GM12892 (cell line): Measurements from ENCODE around the gene ASCC2.

Source experiments
- DNase-seq: peaks from one replicate; pipeline ENCODE4 v3.0.0; 2011; ENCODE audit not compliant: insufficient read length
- FAIRE-seq: peaks from 2 replicates; lab custom pipeline; 2011; peaks lifted over from hg19 to GRCh38; lab: Jason Lieb, UNC
- POLR2A ChIP-seq: IDR thresholded peaks from 2 replicates; pipeline ENCODE4 v1.6.1; 2011; ENCODE audit warnings: low read depth, low read length, control low read depth
- POLR2AphosphoS5 ChIP-seq: IDR thresholded peaks from 2 replicates; pipeline ENCODE4 v1.6.1; 2011; ENCODE audit warnings: low read depth, low read length, control low read depth
- TAF1 ChIP-seq: IDR thresholded peaks from 2 replicates; pipeline ENCODE4 v1.6.1; 2011; ENCODE audit warnings: low read depth, mild to moderate bottlenecking, control low read depth, low read length, borderline replicate concordance

ASCC2 gene

GRCh38 chr22:29804985-29805384 is 33.1 kb downstream of the ASCC2 start:
- FAIRE-seq (no peak), DNase-seq (no peak)
- no peak for TF ChIP-seq TAF1
- no peak for TF ChIP-seq POLR2A
- TF ChIP-seq POLR2AphosphoS5 = no peak

GRCh38 chr22:29803190-29803589 is 34.9 kb downstream of the ASCC2 start:
- FAIRE-seq (no peak), DNase-seq (no peak)
- TF ChIP-seq POLR2AphosphoS5 (no peak), POLR2A (no peak)

- FAIRE-seq = no peak
- no peak for TF ChIP-seq POLR2A
Observed at GRCh38 chr22:29801796-29802195, 36.3 kb downstream of the ASCC2 start.

GRCh38 chr22:29801153-29801552 is 36.9 kb downstream of the ASCC2 start:
- FAIRE-seq (no peak), DNase-seq (no peak)
- TF ChIP-seq POLR2A = no peak
- TF ChIP-seq TAF1 = no peak
- TF ChIP-seq POLR2AphosphoS5 = no peak

More at GRCh38 chr22:29801796-29802195, 36.3 kb downstream of the ASCC2 start:
- DNase-seq = no peak

GRCh38 chr22:29799217-29799680 is 38.8 kb downstream of the ASCC2 start:
- TF ChIP-seq TAF1 = no peak
- TF ChIP-seq POLR2A = no peak
- no peak for TF ChIP-seq POLR2AphosphoS5
- DNase-seq (no peak), FAIRE-seq (no peak)

- no peak for DNase-seq
- no peak for FAIRE-seq
- no peak for TF ChIP-seq POLR2A
Observed at GRCh38 chr22:29798801-29799200, 39.3 kb downstream of the ASCC2 start.

GRCh38 chr22:29798318-29798717 is 39.8 kb downstream of the ASCC2 start:
- FAIRE-seq (no peak), DNase-seq (no peak)
- TF ChIP-seq POLR2AphosphoS5 (no peak), TAF1 (no peak), POLR2A (no peak)

GRCh38 chr22:29797351-29797750 is 40.7 kb downstream of the ASCC2 start:
- TF ChIP-seq POLR2AphosphoS5 (no peak), TAF1 (no peak), POLR2A (no peak)
- DNase-seq (no peak), FAIRE-seq (no peak)

GRCh38 chr22:29795663-29796062 is 42.4 kb downstream of the ASCC2 start:
- TF ChIP-seq TAF1 = no peak
- TF ChIP-seq POLR2AphosphoS5 = no peak
- TF ChIP-seq POLR2A = no peak
- DNase-seq (no peak), FAIRE-seq (no peak)

- FAIRE-seq = no peak
- TF ChIP-seq POLR2AphosphoS5 (no peak), TAF1 (no peak), POLR2A (no peak)
- no peak for DNase-seq
Observed at GRCh38 chr22:29793396-29793795, 44.7 kb downstream of the ASCC2 start.

GRCh38 chr22:29790061-29790460 is 48.0 kb downstream of the ASCC2 start:
- TF ChIP-seq TAF1 = no peak
- TF ChIP-seq POLR2AphosphoS5 = no peak
- no peak for TF ChIP-seq POLR2A
- FAIRE-seq = no peak
- no peak for DNase-seq

GRCh38 chr22:29788339-29789279 is 49.5 kb downstream of the ASCC2 start:
- DNase-seq (no peak), FAIRE-seq (no peak)
- TF ChIP-seq POLR2AphosphoS5 (no peak), POLR2A (no peak), TAF1 (no peak)

GRCh38 chr22:29787371-29787980 is 50.6 kb downstream of the ASCC2 start:
- DNase-seq = no peak
- FAIRE-seq = no peak
- TF ChIP-seq POLR2AphosphoS5 (no peak), TAF1 (no peak), POLR2A (no peak)

GRCh38 chr22:29786031-29786430 is 52.0 kb downstream of the ASCC2 start:
- TF ChIP-seq POLR2AphosphoS5 (no peak), POLR2A (no peak), TAF1 (no peak)
- no peak for FAIRE-seq
- no peak for DNase-seq
